Ramos (cell line): ENCODE data around the gene PEX11G.
"Not testable (repeated sequence)": the region's sequence is repeated elsewhere in the genome, so short reads cannot be mapped to it uniquely, and the experiment has no call there.

Experiments
- in situ Hi-C: fragments of 300-500 bp; cut with MboI; formaldehyde crosslinking; loops from one replicate; pipeline ENCODE4 v1.14.3; 2022; ENCODE audit warnings: low sequenced_read_pairs; ENCODE audit not compliant: unreplicated experiment

Gene PEX11G

DNA sequence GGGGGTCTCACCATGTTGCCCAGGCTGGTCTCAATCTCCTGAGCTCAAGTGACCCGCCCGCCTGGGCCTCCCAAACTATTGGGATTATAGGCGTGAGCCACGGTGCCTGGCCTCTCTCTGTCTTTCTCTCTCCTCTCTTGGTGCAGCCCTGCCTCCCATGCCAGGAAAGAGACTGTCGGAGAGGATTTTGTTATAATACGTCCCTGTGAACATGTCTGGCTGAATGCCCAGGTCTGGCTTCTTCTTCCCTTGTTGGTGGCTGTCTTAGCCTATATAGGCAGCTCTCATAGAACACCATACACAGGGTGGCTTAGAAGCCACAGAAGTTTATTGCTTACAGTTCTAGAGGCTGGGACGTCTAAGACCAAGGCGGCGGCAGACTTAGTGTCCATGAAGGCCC lies 46.4 kb downstream of the PEX11G start:
- in situ Hi-C loops: no loop called here

DNA sequence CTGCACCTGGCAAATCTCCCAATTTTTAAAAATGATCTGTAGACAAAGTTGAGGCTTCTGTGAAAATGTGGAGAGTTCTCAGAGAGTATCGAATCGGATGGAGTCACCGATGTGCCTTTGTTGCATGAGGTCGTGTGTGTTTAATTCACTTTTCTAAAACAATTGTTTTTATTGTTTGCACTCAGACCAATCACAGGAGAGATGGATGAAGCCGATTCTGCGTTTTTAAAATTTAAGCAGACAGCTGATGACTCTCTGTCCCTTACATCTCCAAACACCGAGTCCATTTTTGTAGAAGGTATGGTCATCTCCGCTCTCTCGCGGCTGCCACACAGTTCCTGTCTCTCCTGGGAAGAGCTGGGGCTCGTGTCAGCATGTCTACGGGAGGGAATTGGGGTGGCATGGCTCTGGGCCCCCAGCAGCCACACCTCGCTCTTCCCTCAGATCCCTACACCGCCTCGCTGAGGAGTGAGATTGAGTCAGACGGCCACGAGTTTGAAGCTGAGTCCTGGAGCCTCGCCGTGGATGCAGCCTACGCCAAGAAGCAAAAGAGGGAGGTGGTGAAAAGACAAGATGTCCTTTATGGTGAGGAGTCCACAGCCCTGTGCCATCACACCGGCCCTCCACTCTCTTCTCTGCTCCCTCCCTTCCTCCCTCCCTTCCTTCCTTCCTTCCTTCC lies 47.2 kb downstream of the PEX11G start:
- in situ Hi-C loops: no loop called here

DNA sequence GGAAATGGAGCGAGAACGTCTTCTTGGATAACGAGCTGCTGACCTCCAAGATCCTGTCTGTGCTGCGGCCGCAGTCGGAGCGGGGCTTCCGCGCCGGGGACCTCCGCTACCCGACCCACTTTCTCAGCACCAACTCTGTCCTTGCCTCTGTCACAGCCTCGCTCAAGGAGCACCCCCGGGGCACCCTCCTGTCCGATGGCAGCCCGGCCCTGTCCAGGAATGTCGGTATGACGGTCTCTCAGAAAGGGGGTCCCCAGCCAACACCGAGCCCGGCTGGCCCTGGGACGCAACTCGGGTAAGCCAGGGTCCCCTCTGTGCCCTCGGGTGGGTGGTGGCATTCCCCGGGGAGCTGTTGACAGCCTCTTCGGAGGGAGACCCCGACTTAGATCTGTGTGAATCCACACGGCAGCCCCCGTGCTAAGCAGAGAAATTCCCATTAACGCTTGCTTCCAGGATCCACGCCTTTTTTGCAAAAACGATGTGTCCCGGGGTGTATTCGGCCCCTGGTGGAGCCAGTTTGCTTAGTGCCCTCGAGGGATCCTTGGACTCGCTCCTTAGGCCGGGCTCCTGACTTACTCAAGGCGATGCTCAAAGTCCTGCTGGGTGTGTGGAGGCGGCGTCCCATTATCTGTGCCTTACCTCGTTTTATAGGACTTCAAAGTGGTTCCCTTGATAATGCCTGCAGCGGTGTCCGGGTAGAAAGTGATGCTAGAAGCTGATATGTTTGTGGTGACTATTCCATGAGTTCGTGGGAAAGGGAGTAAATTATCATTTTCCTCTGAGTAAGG lies 48.5 kb downstream of the PEX11G start:
- in situ Hi-C loops: no loop called here

DNA sequence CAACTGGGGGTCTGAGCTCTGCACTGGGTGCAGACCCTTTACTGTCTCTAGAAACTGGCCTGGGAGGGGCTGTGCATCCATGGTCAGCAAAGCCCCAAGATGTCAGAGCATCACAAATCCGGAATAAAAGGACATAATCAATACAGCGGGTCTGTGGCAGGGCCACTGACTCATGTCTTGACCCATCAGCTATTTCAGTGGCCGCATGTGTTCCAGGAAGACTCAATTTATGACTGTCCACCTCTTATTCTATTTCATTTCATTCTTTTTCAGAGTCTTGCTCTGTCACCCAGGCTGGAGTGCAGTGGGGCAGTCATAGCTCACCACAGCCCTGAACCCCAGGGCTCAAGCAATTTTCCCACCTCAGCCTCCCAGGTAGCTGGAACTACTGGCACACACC lies 53.2 kb downstream of the PEX11G start:
- in situ Hi-C loops: no loop called here

DNA sequence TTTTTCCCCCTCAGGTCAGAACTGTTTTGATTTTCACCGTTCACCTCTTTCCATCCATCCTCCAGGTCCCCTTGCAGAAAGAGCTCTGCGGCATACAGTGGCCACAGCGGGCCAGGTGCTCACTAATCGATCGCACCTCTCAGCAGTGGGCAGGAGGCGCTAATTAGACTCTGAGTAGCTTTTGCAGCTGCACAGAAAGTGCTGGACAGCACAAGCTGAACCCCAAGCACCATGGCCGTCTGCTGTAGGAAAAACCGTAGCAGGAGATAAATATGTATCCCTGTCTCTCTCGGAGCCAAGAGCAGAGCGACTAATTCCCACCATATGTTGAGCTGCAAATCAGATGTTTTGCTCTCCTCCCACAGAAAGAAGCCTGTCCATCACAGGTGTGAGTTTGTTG lies 54.4 kb downstream of the PEX11G start:
- in situ Hi-C loops: no loop called here

DNA sequence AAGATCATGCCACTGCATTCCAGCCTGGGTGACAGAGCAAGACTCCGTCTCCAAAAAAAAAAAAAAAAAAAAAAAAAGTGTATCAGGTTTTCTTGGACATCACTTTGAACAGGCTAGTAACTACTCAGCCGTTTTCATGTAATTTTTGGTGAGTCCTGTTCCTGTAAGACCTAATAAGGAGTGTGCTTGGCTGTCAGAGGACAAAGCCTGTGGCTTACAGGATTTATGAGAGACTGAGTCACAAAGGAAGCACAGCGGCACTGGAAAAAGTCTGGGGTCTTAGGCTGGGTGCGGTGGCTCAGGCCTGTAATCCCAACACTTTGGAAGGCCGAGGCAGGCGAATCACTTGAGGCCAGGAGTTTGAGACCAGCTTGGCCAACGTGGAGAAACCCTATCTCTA lies 55.4 kb downstream of the PEX11G start:
- in situ Hi-C loops: not testable (repeated sequence)

DNA sequence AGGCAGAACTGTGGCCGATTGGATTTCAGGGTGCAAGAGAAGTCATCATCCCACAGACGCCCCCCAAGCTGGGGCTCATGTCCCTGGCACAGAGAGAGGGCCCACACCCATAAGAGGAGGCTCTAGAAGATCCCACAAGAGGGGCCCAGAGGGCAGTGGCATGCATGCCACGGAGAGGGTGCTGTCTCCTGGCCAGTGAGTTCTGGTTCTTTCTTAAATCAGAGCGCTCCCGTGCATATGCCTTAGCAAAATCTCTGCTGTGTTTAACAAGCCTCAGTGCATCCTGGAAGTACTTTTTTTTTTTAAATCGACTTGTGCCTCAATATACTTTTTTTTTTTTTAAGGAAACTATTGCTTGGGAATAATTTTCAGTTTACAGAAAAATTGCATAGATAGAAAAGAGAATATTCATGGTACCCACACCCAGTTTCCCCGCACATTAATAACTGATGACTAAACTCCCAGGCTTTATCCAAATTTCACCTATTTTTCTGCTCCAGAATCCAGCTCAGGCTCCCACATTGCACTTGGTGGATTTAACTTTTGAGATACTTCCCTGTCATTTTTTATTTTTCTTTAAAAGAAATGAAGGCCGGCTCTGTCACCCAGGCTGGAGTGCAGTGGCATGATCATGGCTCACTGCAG lies 59.1 kb downstream of the PEX11G start:
- in situ Hi-C loops: no loop called here

DNA sequence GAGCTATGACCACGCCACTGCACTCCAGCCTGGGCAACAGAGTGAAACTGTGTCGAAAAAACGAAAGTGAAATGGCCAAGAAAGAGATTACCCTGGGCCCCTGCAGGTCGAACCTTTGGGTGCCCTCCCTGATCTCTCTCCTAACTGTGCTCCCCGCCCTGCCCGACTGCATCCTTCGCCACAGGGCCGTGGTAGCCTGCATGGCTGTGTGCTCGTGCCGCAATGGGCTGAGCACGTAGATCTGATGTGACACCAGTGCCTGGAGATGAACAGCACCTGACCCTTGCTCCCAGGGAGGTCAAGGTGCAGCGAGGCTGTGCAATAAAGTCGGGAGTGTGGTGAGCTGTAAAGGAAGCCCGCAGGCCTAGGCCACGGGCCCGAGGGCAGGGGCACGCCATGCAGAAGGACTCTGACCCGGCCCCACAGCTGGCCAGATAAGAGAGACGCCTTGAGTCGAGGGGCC lies 60.2 kb downstream of the PEX11G start:
- in situ Hi-C loops: no loop called here

DNA sequence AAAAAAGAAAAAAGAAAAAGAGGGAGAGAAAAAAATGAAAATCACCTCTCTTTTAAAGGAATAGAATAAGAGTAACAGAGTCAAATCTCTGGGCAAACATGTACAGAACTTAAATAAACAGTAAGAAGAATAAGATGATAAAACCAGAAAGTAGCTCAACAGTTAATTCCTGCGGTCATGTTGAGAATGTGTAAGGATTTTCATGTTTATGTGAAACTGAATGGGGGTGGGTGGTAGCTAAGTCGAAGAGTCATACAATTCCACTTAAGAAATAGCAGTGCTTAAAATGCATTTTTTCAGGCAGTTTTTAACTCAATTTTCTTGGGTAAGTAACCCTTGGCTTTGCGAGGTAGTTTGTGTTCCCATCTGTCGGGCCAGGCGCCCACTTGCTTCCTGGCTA lies 60.9 kb downstream of the PEX11G start:
- in situ Hi-C loops: no loop called here

DNA sequence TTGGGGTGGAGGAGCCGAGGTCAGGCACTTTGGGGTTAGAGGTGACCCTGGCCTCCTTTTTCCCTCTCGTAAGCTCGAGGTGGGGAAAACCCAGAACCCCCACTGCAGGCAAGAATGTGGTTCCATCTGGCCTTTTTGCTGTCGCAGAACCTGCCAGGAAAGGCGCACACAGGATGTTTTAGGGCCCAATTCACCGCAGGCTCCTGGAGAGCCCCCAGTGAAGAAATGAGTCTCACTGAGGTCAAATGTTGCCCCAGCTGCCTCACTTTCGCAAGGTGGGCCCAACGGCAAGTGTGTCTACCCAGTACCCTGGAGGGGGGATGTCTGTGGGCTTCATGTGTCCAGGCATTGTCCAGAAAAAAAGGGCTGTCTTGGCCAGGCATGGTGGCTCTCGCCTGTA lies 61.8 kb downstream of the PEX11G start:
- in situ Hi-C loops: no loop called here
